Measurements from ENCODE around the gene SLX4. TPM values are rescaled to one million over a fixed set of nuclear protein-coding genes. Genes with fewer than 3 reads are reported as not detected.

SLX4 gene
- total RNA-seq, 1 donor from 2014 or later, result 9.3 TPM

DNA sequence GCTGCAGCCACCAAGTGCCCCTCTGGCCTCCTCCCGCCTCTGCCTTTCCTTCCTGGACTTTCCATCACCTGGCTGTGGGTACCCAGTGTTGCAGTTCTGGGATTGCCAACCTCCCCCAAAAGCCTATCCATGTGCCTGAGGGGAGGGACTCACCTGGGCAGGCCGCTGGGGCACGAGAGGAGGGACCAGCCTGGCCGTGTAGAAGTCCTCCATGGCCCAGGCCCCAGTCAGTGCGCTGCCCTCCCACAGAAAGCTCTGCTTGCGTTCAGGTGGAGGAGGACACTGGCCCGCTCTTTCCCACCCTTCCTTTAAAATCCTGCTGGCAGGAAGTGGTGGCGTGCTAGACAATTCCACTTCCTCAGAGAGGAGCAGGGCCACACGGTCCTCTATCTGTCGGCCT, 14.2 kb downstream of the SLX4 start:
- H3K36me3 Mint-ChIP-seq (ENCODE audit: low read depth), result peaks cover 26% of the 10 kb centered on the region
- no peak overlapping the region for H3K27ac Mint-ChIP-seq (ENCODE audit: unreplicated experiment)

GRCh38 chr16:3596101-3596861, 15.1 kb downstream of the SLX4 start:
- TF ChIP-seq, protein P1, sequence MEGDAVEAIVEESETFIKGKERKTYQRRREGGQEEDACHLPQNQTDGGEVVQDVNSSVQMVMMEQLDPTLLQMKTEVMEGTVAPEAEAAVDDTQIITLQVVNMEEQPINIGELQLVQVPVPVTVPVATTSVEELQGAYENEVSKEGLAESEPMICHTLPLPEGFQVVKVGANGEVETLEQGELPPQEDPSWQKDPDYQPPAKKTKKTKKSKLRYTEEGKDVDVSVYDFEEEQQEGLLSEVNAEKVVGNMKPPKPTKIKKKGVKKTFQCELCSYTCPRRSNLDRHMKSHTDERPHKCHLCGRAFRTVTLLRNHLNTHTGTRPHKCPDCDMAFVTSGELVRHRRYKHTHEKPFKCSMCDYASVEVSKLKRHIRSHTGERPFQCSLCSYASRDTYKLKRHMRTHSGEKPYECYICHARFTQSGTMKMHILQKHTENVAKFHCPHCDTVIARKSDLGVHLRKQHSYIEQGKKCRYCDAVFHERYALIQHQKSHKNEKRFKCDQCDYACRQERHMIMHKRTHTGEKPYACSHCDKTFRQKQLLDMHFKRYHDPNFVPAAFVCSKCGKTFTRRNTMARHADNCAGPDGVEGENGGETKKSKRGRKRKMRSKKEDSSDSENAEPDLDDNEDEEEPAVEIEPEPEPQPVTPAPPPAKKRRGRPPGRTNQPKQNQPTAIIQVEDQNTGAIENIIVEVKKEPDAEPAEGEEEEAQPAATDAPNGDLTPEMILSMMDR (IDR thresholded peaks at IDR 0.05), result no peak
- Mint-ChIP-seq H3K4me1 (ENCODE audit: low read depth) (no peaks in the 10 kb centered on the region), H3K27ac (ENCODE audit: unreplicated experiment) (no peak overlapping the region), H3K27me3 (ENCODE audit: low read depth) (no peaks in the 10 kb centered on the region), H3K9me3 (ENCODE audit: low read depth) (no peaks in the 10 kb centered on the region), H3K36me3 (ENCODE audit: low read depth) (peaks cover 23% of the 10 kb centered on the region), H3K4me3 (ENCODE audit: unreplicated experiment) (no peak overlapping the region)
- DNase-seq (ENCODE audit: low spot score), result peak; percentile 75

More for the DNA sequence above, 14.2 kb downstream of the SLX4 start:
- Mint-ChIP-seq H3K4me1 (ENCODE audit: low read depth) (no peaks in the 10 kb centered on the region), H3K27me3 (ENCODE audit: low read depth) (no peaks in the 10 kb centered on the region), H3K4me3 (ENCODE audit: unreplicated experiment) (no peak overlapping the region), H3K9me3 (ENCODE audit: low read depth) (no peaks in the 10 kb centered on the region)
- TF ChIP-seq, protein P1 (IDR thresholded peaks at IDR 0.05), result no peak
- peak; percentile 66 for DNase-seq (ENCODE audit: low spot score)

DNA sequence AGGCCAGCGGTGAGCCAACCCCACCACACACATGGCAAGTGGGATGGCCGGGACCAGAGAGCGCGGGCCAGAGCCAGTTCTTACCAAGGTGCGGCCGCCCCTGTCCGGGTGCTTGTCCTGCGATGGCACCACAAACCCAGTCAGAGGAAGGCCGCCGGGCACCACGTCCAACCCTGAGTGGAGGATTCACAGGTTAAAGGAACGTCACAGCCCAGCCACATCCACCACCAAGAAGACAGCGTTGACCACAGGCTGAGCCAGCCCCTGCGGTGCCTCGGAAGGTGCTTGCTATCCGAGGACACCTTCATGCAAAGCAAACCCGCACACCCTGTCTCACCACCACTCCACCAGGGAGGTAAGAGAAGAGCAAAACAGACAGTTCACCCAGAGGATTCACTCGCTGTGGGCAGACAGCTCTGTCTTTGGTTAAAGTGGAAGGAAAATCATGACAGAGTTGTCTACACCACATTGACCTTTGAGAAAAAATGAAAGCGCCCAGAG, 15.8 kb downstream of the SLX4 start:
- Mint-ChIP-seq H3K27ac (ENCODE audit: unreplicated experiment) (no peak overlapping the region), H3K36me3 (ENCODE audit: low read depth) (peaks cover 23% of the 10 kb centered on the region), H3K27me3 (ENCODE audit: low read depth) (no peaks in the 10 kb centered on the region), H3K4me3 (ENCODE audit: unreplicated experiment) (no peak overlapping the region), H3K4me1 (ENCODE audit: low read depth) (no peaks in the 10 kb centered on the region), H3K9me3 (ENCODE audit: low read depth) (no peaks in the 10 kb centered on the region)
- TF ChIP-seq, protein P1 (IDR thresholded peaks at IDR 0.05), result no peak
- peak; percentile 74 for DNase-seq (ENCODE audit: low spot score)

DNA sequence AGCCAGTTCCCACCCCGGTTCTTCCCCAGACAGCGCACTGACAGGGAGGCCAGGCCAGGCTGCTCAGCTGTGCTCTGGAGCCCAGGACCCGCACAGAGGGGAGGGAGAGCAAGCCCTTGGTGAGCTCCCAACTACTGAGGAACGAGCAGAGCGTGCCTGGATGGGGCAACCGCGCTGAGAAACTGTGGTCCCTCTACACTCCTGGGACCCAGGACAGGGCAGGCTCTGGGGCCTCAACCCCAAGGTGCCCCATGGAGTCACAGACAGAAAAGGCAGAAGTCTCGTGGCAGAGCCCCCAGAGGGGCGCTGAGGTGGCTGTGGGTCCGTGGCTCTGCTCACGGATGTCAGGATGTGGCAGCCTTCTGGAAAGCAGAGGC, 16.3 kb downstream of the SLX4 start:
- no peaks in the 10 kb centered on the region for H3K9me3 Mint-ChIP-seq (ENCODE audit: low read depth)
- TF ChIP-seq, protein P1 (IDR thresholded peaks at IDR 0.05), result no peak

DNA sequence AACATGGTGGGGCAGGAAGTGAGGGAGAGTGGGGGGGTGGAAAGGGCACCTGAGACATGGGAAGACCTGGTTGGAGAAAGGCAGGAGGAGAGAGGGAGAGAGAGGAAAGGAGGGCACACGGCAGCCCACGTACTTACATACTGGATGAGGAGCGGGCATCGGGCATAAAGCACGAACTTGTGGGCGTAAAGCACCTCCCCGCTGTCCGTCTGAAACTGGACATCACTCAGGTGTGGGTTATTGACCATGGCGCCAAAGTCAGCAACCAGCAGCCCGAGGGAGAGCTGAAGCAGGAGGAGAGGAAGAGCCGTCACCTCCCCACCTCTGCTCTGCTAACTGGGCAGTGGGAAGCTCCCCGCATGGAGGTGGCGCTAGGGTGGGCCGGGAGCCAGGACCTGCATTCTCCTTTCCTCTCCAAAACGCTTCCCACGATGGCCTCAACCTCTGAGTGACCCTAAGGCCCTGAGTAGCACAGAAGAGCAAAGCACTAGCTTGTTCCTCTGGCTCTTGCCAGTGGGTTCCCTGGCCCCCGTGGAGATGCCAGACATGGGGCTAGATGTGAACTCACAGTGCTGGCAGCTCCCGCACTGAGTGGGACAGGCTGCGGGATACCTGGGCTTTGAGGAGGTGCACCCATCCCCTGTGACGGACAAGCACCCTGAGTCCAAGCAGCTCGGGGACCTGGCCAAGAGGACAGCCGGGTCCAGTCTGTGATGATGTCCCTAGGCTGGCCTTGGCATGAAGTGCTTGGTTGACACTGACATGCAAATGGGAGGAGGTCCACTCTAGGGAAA, 16.9 kb downstream of the SLX4 start:
- peak; percentile 79 for DNase-seq (ENCODE audit: low spot score)
- Mint-ChIP-seq H3K4me1 (ENCODE audit: low read depth) (no peaks in the 10 kb centered on the region), H3K4me3 (ENCODE audit: unreplicated experiment) (no peak overlapping the region), H3K36me3 (ENCODE audit: low read depth) (peaks cover 25% of the 10 kb centered on the region), H3K9me3 (ENCODE audit: low read depth) (no peaks in the 10 kb centered on the region), H3K27ac (ENCODE audit: unreplicated experiment) (no peak overlapping the region), H3K27me3 (ENCODE audit: low read depth) (no peaks in the 10 kb centered on the region)
- TF ChIP-seq, protein P1 (IDR thresholded peaks at IDR 0.05), result no peak

More for the DNA sequence above, 16.3 kb downstream of the SLX4 start:
- Mint-ChIP-seq H3K27me3 (ENCODE audit: low read depth) (no peaks in the 10 kb centered on the region), H3K36me3 (ENCODE audit: low read depth) (peaks cover 25% of the 10 kb centered on the region), H3K27ac (ENCODE audit: unreplicated experiment) (no peak overlapping the region), H3K4me1 (ENCODE audit: low read depth) (no peaks in the 10 kb centered on the region), H3K4me3 (ENCODE audit: unreplicated experiment) (no peak overlapping the region)
- DNase-seq (ENCODE audit: low spot score), result peak; percentile 68
